ENCODE results near the gene UMOD.

The UMOD gene

DNA sequence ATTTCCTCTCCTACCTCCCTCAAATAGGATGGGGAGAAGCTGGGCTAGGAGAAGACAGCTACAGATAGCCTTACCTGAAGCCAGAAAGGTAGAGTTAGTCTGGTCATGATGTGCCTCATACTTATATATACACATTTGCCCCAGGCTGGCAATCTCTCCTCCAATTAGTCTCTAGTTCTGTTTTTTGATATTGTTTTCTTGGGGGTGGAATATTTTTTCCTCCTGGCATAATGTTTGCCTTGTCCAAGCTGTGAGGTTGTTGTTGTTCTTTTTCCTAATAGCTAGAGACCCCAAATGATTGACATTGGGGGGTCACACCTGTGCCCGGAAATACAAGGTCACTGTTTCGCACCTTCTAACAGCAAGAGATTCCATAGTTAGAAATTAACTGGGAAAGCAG, at the start of gene UMOD:
TSS of gene UMOD (minus strand) at position 101 of the 400 bp plus-strand sequence. CDS start 1,978 bp downstream, outside the sequence.
- Histone ChIP-seq H3K9me3 (ENCODE audit: control insufficient read depth in 5 of 5, low read length in 5 of 5) (peaks cover 0 to 3% (median 0%) of the 10 kb centered on the region in 5 donors), H3K36me3 (ENCODE audit: control insufficient read depth in 5 of 5, insufficient read depth in 5 of 5, low read length in 5 of 5) (no peaks in the 10 kb centered on the region), H3K4me3 (ENCODE audit: low read depth in 1 of 5, low read length in 5 of 5) (no peak within 1 kb of the TSS), H3K27me3 (ENCODE audit: control insufficient read depth in 5 of 5, insufficient read depth in 4 of 5, low read length in 5 of 5) (peaks cover 9 to 28% (median 14%) of the 10 kb centered on the region in 5 donors), H3K27ac (ENCODE audit: low read depth, low read length) (no peak within 1 kb of the TSS), H3K4me1 (ENCODE audit: control insufficient read depth in 5 of 5, insufficient read depth in 5 of 5, low read length in 5 of 5) (peaks cover 0 to 4% (median 0%) of the 10 kb centered on the region in 5 donors), H3K9ac (ENCODE audit: low read length in 5 of 5) (no peak within 1 kb of the TSS)

DNA sequence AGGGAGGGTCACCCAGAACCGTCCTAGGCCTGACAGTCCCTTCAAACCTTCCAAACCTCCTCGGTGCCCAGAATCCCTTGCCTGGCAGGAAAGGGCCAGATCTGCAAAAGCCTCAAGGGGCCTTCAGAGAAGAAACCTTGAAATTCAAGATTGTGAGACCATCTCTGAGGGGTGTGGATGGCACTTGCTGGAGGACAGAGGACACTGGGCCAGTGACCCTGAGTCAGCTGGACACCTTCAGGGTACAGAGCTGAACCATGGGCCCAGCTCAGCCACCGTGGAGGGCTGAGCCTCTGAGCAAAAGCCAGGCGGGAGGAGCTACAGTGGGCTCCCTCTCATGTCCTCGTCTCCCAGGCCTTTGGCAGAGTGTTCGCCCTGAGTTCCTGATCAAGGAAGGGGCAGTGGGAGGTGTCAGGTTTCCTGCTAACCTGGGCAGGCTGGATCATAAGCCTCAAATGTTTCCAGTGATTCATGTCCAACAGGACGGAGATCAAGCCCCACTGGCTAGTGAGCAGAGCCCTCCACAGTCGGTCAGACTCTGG, 49.0 kb upstream of the UMOD start:
- Histone ChIP-seq H3K4me3 (ENCODE audit: low read depth in 1 of 5, low read length in 5 of 5) (no peak overlapping the region), H3K9me3 (ENCODE audit: control insufficient read depth in 5 of 5, low read length in 5 of 5) (no peaks in the 10 kb centered on the region), H3K9ac (ENCODE audit: low read length in 5 of 5) (no peak overlapping the region), H3K4me1 (ENCODE audit: control insufficient read depth in 5 of 5, insufficient read depth in 5 of 5, low read length in 5 of 5) (peaks cover 0 to 3% (median 0%) of the 10 kb centered on the region in 5 donors), H3K27me3 (ENCODE audit: control insufficient read depth in 5 of 5, insufficient read depth in 4 of 5, low read length in 5 of 5) (no peaks in the 10 kb centered on the region), H3K36me3 (ENCODE audit: control insufficient read depth in 5 of 5, insufficient read depth in 5 of 5, low read length in 5 of 5) (no peaks in the 10 kb centered on the region), H3K27ac (ENCODE audit: low read depth, low read length) (no peak overlapping the region)

DNA sequence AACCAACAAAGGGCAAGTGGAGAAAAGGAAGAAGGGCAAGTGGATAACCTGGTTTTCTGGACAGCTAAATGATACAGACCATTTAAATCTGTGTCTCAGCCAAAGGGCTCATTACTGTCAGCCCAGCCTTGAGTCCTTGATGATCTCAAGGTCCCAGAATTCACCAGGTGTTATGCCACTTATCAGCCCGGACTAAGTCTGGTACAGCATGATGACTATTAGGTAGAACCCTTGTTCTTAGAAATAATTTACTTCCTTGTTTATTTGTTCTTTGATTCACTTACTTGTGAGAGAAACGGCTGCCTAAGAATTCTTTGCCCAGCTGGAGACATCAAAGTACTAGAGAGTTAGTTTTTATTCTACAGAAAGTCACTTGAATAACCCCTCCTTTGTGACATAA, 48.6 kb upstream of the UMOD start:
- H3K4me3 ChIP-seq (ENCODE audit: low read depth in 1 of 5, low read length in 5 of 5), result no peak overlapping the region
- no peak overlapping the region for H3K9ac ChIP-seq (ENCODE audit: low read length in 5 of 5)
- H3K4me1 ChIP-seq (ENCODE audit: control insufficient read depth in 5 of 5, insufficient read depth in 5 of 5, low read length in 5 of 5), result peaks cover 0 to 3% (median 0%) of the 10 kb centered on the region in 5 donors
- no peak overlapping the region for H3K27ac ChIP-seq (ENCODE audit: low read depth, low read length)
- no peaks in the 10 kb centered on the region for H3K9me3 ChIP-seq (ENCODE audit: control insufficient read depth in 5 of 5, low read length in 5 of 5)
- H3K27me3 ChIP-seq (ENCODE audit: control insufficient read depth in 5 of 5, insufficient read depth in 4 of 5, low read length in 5 of 5), result no peaks in the 10 kb centered on the region
- no peaks in the 10 kb centered on the region for H3K36me3 ChIP-seq (ENCODE audit: control insufficient read depth in 5 of 5, insufficient read depth in 5 of 5, low read length in 5 of 5)

DNA sequence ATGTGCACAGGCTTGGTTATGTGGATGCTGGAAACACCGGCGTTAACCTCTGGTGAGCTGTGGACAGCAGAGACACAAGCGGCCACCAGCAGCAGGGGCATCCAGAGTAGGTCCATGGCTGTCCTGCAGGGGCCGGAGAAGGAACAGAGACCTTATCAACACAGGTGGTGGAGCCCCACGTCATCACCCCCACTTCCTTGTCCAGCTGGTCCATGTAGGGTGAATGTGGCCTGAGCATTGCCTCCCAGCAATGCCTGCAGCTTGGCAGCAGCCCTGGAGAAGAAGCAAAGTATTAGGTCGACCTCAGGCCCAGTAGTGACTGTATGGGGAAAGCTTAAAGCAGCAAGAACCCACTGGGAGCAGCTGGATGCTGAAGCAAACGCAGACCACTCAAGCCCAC, 46.7 kb upstream of the UMOD start:
- no peak overlapping the region for H3K4me3 ChIP-seq (ENCODE audit: low read depth in 1 of 5, low read length in 5 of 5)
- no peak overlapping the region for H3K27ac ChIP-seq (ENCODE audit: low read depth, low read length)
- no peaks in the 10 kb centered on the region for H3K27me3 ChIP-seq (ENCODE audit: control insufficient read depth in 5 of 5, insufficient read depth in 4 of 5, low read length in 5 of 5)
- peaks cover 3 to 5% (median 5%) of the 10 kb centered on the region in 5 donors for H3K4me1 ChIP-seq (ENCODE audit: control insufficient read depth in 5 of 5, insufficient read depth in 5 of 5, low read length in 5 of 5)
- no peaks in the 10 kb centered on the region for H3K36me3 ChIP-seq (ENCODE audit: control insufficient read depth in 5 of 5, insufficient read depth in 5 of 5, low read length in 5 of 5)
- H3K9me3 ChIP-seq (ENCODE audit: control insufficient read depth in 5 of 5, low read length in 5 of 5), result no peaks in the 10 kb centered on the region
- no peak overlapping the region for H3K9ac ChIP-seq (ENCODE audit: low read length in 5 of 5)

DNA sequence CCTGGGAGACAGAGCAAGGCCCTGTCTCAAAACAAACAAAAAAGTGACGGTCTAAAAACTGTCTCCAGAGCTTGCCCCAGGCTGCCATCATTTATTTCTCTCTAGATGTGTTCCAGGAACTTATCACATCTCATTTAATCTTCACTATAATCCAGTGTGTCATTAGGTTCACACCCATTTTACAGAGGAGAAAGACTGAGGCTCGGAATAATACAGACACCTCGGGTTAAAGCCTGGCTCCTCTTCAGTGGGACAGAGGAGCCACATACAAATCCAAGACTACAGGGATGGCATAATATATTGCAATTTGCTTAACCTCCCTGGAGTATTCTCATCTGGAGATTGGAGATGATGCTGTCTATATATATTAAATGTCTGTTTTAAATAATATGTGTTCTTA, 46.1 kb upstream of the UMOD start:
- no peaks in the 10 kb centered on the region for H3K9me3 ChIP-seq (ENCODE audit: control insufficient read depth in 5 of 5, low read length in 5 of 5)
- no peaks in the 10 kb centered on the region for H3K27me3 ChIP-seq (ENCODE audit: control insufficient read depth in 5 of 5, insufficient read depth in 4 of 5, low read length in 5 of 5)
- peaks cover 3 to 11% (median 11%) of the 10 kb centered on the region in 5 donors for H3K4me1 ChIP-seq (ENCODE audit: control insufficient read depth in 5 of 5, insufficient read depth in 5 of 5, low read length in 5 of 5)
- no peaks in the 10 kb centered on the region for H3K36me3 ChIP-seq (ENCODE audit: control insufficient read depth in 5 of 5, insufficient read depth in 5 of 5, low read length in 5 of 5)
- no peak overlapping the region for H3K27ac ChIP-seq (ENCODE audit: low read depth, low read length)
- H3K4me3 ChIP-seq (ENCODE audit: low read depth in 1 of 5, low read length in 5 of 5), result no peak overlapping the region
- no peak overlapping the region for H3K9ac ChIP-seq (ENCODE audit: low read length in 5 of 5)

DNA sequence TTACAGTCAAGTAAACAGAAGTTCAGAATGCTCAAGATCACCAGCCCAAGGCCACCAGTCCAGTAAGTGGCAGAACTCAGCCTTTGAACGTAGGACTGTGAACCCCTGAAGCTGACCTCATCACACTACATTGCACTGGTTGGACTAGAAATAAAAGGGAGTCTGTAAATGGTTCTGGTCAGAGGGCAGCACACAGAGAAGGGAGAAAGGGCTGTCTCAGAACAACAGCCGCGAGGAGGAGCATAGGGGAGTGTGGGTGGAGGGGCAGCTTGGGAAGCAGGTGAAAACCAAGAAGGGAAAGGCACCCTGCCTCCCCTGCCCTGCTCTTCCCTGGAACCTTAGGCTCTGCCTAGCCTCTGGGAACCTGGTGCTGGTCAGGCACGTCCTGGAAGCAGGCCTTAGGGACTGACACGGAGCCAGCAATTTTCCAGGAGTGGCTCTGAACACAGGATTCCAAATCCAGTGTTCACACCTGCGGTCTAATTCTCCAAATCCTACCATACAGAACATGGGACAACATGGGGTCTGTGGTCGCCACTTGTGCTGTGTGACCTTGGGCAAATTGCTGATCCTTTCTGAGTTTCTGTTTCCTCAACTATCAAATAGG, 45.1 kb upstream of the UMOD start:
- H3K36me3 ChIP-seq (ENCODE audit: control insufficient read depth in 5 of 5, insufficient read depth in 5 of 5, low read length in 5 of 5), result no peaks in the 10 kb centered on the region
- no peak overlapping the region for H3K9ac ChIP-seq (ENCODE audit: low read length in 5 of 5)
- H3K27ac ChIP-seq (ENCODE audit: low read depth, low read length), result no peak overlapping the region
- H3K4me1 ChIP-seq (ENCODE audit: control insufficient read depth in 5 of 5, insufficient read depth in 5 of 5, low read length in 5 of 5), result peaks cover 2 to 16% (median 12%) of the 10 kb centered on the region in 5 donors
- H3K4me3 ChIP-seq (ENCODE audit: low read depth in 1 of 5, low read length in 5 of 5), result no peak overlapping the region
- H3K27me3 ChIP-seq (ENCODE audit: control insufficient read depth in 5 of 5, insufficient read depth in 4 of 5, low read length in 5 of 5), result no peaks in the 10 kb centered on the region
- H3K9me3 ChIP-seq (ENCODE audit: control insufficient read depth in 5 of 5, low read length in 5 of 5), result no peaks in the 10 kb centered on the region

DNA sequence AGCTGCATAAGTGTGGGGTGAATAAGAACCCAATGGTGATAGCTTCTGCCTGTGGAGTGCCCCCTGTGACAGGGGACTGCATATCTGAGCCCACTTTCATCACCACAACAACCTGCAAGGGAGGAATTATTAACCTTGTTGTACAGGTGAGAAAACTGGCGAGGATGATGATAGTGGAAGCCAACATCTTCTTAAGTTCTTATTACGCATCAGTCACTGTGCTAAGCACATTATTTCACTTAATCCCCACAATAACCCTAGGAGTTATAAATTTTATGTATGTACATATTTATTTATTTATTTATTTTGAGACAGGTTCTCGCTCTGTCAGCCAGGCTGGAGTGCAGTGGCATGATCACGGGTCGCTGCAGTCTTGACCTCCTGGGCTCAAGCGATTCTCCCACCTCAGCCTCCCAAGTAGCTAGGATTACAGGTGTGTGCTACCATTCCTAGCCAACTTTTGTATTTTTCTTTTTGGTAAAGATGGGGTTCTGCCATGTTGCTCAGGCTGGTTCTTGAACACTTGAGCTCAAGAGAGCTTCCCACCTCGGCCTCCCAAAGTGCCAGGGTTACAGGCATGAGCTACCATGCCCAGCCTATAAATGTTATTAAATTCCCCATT, 44.4 kb upstream of the UMOD start:
- peaks cover 0 to 16% (median 12%) of the 10 kb centered on the region in 5 donors for H3K4me1 ChIP-seq (ENCODE audit: control insufficient read depth in 5 of 5, insufficient read depth in 5 of 5, low read length in 5 of 5)
- no peak overlapping the region for H3K27ac ChIP-seq (ENCODE audit: low read depth, low read length)
- no peak overlapping the region for H3K4me3 ChIP-seq (ENCODE audit: low read depth in 1 of 5, low read length in 5 of 5)
- H3K9me3 ChIP-seq (ENCODE audit: control insufficient read depth in 5 of 5, low read length in 5 of 5), result no peaks in the 10 kb centered on the region
- H3K9ac ChIP-seq (ENCODE audit: low read length in 5 of 5), result no peak overlapping the region
- no peaks in the 10 kb centered on the region for H3K27me3 ChIP-seq (ENCODE audit: control insufficient read depth in 5 of 5, insufficient read depth in 4 of 5, low read length in 5 of 5)
- no peaks in the 10 kb centered on the region for H3K36me3 ChIP-seq (ENCODE audit: control insufficient read depth in 5 of 5, insufficient read depth in 5 of 5, low read length in 5 of 5)

DNA sequence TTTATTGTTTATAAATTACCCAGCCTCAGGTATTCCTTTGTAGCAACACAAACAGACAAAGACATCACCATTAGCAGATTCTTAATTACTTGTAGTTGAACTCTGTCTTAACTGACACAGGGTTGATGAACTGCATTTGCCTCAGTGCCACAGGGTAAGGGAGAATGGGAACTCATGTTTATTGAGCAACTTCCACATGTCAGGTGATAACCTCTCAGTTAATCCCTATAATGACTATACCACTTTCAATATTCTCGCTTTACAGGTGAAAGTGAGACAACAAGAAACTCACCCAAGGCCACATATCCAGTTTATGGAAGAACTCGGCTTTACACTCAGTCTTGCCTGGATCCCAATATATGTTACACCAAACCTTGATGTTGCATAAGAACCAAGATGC, 43.4 kb upstream of the UMOD start:
- Histone ChIP-seq H3K4me3 (ENCODE audit: low read depth in 1 of 5, low read length in 5 of 5) (no peak overlapping the region), H3K9ac (ENCODE audit: low read length in 5 of 5) (no peak overlapping the region), H3K27ac (ENCODE audit: low read depth, low read length) (no peak overlapping the region), H3K9me3 (ENCODE audit: control insufficient read depth in 5 of 5, low read length in 5 of 5) (no peaks in the 10 kb centered on the region), H3K36me3 (ENCODE audit: control insufficient read depth in 5 of 5, insufficient read depth in 5 of 5, low read length in 5 of 5) (no peaks in the 10 kb centered on the region), H3K27me3 (ENCODE audit: control insufficient read depth in 5 of 5, insufficient read depth in 4 of 5, low read length in 5 of 5) (no peaks in the 10 kb centered on the region), H3K4me1 (ENCODE audit: control insufficient read depth in 5 of 5, insufficient read depth in 5 of 5, low read length in 5 of 5) (peaks cover 0 to 16% (median 12%) of the 10 kb centered on the region in 5 donors)

DNA sequence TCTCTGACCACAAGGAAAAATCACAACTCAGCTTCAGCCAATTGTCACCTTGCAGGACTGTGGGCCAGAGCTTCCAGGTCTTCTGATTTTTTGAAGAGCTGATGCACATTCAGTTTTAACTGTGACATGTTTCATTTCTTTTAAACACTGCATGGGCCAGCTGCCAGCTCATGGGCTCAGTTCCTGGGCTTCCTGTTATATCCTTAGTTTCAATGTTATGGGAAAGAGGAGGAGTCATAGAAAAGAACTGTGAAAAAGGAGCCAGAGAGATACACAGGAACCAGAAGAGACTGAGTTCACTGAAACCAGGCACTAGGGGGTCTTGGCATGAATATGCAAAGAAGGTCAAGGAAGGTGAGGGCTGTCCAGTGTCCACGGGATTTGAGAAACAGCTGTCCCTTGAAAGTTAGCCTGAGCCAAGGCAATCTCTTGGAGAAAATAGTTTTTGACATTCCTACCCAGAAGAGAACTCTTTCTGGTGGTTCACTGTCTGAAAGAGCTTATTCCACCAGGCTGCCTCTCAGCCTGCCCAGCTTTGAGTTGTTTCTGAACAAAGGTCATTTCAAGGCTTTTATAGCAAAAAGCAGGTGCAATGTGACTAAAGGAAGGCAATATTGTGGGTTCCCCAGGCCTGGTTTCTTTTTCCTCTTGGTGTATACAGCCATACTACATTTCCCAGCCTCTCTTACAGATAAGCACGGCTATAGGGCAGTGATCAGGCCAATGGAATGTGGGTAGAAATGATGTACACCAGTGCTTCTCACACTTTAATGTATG, 41.5 kb upstream of the UMOD start:
- Histone ChIP-seq H3K9ac (ENCODE audit: low read length in 5 of 5) (no peak overlapping the region), H3K27me3 (ENCODE audit: control insufficient read depth in 5 of 5, insufficient read depth in 4 of 5, low read length in 5 of 5) (no peaks in the 10 kb centered on the region), H3K9me3 (ENCODE audit: control insufficient read depth in 5 of 5, low read length in 5 of 5) (no peaks in the 10 kb centered on the region), H3K4me1 (ENCODE audit: control insufficient read depth in 5 of 5, insufficient read depth in 5 of 5, low read length in 5 of 5) (peaks cover 0 to 16% (median 12%) of the 10 kb centered on the region in 5 donors), H3K36me3 (ENCODE audit: control insufficient read depth in 5 of 5, insufficient read depth in 5 of 5, low read length in 5 of 5) (no peaks in the 10 kb centered on the region), H3K27ac (ENCODE audit: low read depth, low read length) (no peak overlapping the region), H3K4me3 (ENCODE audit: low read depth in 1 of 5, low read length in 5 of 5) (no peak overlapping the region)

DNA sequence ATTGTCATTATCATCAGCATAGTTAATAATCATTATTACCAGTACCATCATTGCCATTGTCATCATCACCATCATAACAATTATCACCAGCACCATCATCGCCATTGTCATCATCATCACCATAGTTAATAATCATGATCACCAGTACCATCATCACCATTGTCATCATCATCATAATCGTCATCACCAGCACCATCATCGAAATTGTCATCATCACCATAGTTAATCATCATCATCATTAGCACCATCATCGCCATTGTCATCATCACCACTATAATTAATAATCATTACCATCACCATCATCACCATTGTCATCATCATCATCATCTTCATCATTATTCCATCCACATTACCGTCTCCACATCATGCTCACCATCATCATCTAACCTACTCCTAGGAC, 38.5 kb upstream of the UMOD start:
- H3K9ac ChIP-seq (ENCODE audit: low read length in 5 of 5), result no peak overlapping the region
- no peak overlapping the region for H3K27ac ChIP-seq (ENCODE audit: low read depth, low read length)
- no peaks in the 10 kb centered on the region for H3K27me3 ChIP-seq (ENCODE audit: control insufficient read depth in 5 of 5, insufficient read depth in 4 of 5, low read length in 5 of 5)
- H3K4me1 ChIP-seq (ENCODE audit: control insufficient read depth in 5 of 5, insufficient read depth in 5 of 5, low read length in 5 of 5), result peaks cover 0 to 20% (median 17%) of the 10 kb centered on the region in 5 donors
- H3K36me3 ChIP-seq (ENCODE audit: control insufficient read depth in 5 of 5, insufficient read depth in 5 of 5, low read length in 5 of 5), result no peaks in the 10 kb centered on the region
- no peaks in the 10 kb centered on the region for H3K9me3 ChIP-seq (ENCODE audit: control insufficient read depth in 5 of 5, low read length in 5 of 5)
- no peak overlapping the region for H3K4me3 ChIP-seq (ENCODE audit: low read depth in 1 of 5, low read length in 5 of 5)
